Activated gamma-delta T cell treated with anti-CD3 and anti-CD28 coated beads, Interleukin-2, amount 50 U/mL, for 16 hours (primary cell): ENCODE results near the gene ZBED1.
"Not testable (repeated sequence)": the region's sequence is repeated elsewhere in the genome, so short reads cannot be mapped to it uniquely, and the experiment has no call there.

ENCODE experiments used
- DNase-seq: peaks from one replicate; pipeline ENCODE4 v3.0.0-alpha.2; 2020; ENCODE audit warnings: low read depth

The ZBED1 gene

DNA sequence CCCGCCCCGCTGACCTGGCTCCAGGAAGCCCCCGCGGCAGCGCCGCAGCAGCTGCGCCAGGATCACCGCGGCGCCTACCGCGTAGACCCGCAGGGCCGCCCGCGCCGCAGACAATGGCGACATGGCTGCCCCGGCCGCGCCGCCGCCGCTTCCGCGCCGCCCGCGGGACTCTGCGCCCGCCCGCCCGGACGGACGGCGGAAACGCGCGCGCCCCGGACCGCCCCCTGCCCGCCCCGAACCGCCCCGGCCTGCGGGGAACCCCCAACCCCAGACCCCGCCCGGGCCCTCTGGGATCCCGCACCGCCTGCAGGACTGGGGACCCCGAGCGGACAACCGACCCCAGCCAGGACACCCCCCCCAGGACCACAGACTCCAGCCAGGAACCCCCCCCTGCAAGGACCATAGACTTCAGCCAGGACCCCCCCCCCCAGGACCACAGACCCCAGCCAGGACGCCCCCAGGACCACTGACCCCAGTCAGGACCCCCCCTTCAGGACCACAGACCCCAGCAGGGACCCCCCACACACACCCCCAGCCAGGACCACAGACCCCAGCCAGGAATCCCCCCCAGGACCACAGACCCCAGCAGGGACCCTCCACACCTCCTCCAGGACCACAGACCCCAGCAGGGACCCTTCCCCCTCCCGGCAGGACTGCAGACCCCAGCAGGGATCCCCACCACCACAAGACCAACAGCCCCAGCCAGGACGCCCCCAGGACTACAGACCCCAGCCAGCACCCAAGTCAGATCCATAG, at the start of gene ZBED1, which contains the start of gene DHRSX:
Gene ZBED1 (minus strand): TSS at position 174 of the 756 bp plus-strand sequence. CDS start 10,257 bp downstream, outside the sequence.
Gene DHRSX (minus strand): TSS at position 174 of the 756 bp plus-strand sequence. CDS start 51 bp downstream, at position 123.
- peak; percentile 24 for DNase-seq

DNA sequence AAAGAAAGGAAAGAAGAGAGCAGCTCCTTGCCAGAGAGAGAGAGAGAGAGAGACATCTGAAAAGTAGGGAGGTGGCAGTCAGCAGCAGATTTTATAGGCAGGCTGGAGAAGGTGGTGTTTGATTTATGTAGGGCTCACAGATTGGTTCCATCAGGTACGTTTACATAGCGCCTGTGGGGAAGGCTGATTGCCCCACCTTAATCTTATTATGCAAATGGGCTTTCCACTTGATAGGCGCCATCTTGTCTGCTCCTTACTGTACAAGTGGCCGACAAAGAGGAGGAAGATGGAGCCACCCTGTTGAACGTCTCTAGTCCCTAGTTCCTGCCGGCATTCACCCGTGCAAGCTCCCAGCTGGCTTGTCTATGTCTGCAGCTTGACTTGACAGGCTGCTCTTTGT, 49.1 kb upstream of the ZBED1 start:
- DNase-seq = no peak

DNA sequence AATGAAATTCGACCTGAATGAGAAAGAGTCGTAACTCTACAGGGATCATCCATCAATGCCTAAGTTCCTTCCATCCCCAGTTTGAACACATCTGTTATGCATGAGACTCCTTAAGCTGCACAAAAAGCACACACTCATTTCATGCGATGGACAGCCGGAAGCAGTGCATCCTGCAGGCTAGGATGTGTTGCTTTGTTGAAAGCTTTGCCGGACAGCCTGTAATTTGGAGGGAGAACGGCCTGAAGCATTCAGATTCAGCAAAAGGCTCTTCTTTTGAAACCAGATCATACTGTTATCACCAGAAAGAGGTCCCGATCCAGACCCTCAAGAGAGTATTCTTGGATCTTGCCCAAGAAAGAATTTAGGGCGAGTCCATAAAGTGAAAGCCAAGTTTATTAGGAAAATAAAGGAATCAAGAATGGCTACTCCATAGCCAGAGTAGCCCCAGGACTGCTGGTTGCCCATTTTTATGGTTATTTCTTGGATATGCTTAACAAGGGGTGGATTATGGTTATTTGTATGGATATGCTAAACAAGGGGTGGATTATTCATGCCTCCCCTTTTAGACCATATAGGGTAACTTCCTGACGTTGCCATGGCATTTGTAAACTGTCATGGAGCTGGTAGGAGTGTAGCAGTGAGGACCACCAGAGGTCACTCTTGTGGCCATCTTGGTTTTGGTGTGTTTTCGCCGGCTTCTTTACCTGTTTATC, 48.1 kb upstream of the ZBED1 start:
- no peak for DNase-seq

DNA sequence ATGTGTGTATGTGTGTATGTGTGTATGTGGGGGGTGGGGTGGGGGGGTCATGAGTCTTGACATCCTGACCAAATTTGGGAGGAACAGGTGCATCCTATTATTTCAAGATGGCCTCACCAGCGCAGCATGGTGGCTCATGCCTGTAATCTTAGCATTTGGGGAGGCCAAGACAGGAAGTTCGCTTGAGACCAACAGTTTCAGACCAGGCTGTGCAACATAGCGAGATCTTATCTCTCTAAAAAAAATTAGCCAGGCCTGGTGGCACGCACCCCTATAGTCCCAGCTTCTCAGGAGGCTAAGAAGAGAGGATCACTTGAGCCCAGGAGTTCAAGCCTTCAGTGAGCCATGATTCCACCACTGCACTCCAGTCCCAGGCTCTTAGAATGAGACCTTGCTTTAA, 47.0 kb upstream of the ZBED1 start:
- no peak for DNase-seq

DNA sequence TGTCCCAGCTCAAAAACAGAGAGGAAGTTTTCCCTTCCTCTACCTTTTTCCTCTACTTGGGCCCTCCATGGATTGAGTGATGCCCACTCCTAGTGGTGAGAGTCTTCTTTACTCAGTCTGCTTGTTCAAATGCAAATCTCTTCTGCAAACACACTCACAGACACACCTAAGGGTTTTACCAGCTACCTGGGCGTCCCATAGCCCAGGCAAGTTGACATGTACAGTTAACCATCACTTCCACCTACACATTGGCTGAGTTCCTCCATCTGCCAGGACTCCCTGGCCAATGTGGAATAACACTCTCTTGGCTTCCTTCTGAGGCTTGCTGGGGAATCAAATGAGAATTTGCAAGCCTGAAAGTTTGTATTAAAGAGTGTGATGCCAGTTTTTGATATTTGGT, 45.7 kb upstream of the ZBED1 start:
- DNase-seq = no peak

DNA sequence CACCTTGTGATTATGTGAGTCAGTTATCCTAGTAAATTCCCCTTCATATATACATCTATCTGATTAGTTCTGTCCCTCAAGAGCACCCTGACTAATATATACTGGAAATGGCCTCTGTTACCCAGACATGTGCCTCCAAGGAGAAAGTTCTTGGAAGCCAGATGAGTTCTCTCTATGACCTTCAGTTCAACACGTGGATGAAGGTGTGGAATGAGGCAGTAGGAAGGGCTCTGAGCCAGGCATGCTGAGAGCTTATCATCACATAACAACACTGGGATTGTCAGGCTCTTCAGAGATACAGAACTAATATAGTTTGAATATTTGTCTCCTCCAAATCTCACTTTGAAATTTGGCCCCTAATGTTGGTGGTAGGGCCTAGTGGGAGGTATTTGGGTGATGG, 44.4 kb upstream of the ZBED1 start:
- DNase-seq = no peak

DNA sequence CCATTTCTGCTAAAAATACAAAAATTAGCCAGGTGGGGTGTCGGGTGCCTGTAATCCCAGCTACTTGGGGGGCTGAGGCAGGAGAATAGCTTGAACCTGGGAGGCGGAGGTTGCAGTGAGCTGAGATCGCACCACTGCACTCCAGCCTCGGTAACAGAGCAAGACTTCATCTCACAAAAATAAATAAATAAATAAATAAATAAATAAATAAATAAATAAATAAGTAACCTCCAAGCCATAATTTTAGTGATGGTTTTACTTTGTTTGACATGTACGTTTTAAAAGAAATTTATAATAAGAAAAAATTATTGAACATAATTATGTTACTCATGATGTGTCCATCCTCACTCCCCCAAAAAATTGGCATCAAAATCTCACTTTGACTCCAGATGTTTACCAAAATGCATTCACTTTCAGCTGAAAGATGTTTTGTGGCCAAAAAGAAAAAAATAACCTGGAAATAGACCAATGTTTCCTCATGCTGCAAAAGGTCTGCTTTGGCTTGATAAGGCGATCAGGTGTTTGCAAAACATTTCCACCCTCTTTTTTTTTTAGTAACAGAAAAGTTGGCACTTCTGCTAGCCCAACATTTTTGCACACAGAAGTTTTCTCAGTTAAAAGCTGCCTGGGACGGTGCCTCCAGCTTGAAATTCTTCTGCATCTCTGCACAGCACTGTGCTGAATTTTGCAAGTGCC, 42.2 kb upstream of the ZBED1 start:
- DNase-seq = no peak

DNA sequence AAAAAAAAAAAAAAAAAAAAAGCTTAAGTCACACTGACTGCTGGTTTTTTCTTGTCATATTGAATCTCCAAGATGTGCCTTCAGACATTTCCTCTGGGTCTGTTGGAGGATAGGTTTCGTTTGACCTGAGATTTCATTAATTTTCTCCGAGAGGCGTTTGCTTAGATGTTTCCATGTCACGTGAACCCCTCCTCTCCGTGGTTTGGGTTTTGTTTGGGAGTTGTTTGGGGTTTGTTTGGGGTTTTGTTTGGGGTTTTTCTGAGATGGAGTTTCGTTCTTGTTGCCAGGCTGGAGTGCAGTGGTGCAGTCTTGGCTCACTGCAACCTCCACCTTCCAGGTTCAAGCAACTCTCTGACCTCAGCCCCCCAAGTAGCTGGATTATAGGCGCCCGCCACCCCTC, 40.8 kb upstream of the ZBED1 start:
- no peak for DNase-seq

DNA sequence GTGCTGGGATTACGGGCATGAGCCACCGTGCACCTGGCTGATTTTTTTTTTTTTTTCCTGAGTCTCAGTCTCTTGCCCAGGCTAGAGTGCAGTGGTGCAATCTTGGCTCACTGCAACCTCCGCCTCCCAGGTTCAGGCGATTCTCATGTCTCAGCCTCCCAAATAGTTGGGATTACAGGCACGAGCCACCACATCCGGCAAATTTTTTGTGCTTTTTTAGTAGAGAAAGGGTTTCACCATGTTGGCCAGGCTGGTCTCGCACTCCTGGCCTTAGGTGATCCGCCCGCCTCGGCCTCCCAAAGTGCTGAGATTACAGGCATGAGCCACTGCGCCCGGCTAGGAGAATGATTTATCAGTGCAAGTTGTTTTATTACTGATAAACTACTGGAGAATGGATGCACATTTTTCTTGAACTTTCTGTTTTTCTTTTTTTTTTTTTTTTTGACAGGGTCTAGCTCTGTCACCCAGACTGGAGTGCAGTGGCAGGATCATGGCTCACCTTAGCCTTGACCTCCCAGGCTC, 39.7 kb upstream of the ZBED1 start:
- DNase-seq = no peak

DNA sequence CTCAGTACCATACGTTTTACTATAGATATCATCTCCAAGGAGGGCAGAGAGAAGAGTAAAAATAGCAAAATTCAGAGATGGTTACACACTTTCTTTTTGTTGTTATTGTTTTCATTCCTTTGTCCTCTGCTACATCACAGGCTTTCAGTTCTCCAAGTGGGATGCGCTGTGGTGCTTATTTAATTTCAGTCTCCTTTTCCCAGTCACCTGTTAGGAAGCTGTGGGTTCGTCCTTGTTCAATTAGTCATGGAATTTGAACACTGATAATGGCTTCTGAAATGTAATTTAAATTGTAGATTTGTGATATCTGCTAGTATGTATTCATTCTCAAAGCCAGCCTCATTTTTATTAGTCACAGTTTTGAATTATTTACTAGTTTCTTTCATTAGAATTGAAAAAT, 38.8 kb upstream of the ZBED1 start:
- no peak for DNase-seq

DNA sequence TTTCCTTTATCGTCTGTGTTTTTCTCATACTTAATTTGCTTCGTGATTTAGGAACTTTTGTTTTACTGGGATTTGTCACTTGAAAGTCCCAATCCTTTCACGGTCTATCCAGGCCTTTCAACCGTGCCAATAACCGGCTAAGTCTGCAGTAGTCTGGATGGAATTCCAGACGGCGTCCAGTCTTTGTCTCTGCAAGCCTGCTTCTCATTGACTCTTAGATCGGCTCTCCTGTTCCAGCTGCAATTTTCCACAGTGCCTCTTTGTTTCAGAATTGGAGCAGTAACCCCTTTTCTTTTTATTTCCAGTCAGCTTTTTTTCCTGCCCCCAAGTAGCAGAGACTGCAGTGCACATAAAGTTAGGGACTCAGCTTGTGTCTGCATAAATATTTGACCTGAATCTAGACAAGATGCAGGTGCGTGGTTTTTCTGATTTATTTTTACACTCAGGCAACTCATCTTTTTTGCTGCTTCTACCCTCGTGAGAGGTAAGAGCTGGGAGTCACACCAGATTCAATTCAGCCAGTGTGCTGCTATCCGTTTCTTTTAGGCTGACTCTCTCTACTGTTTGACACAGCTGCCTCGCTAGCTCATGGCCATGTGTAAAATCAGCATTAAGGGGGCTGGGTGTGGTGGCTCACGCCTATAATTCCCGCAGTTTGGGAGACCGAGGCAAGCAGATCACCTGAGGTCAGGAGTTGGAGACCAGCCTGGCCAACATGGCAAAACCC, 37.4 kb upstream of the ZBED1 start:
- DNase-seq = no peak

DNA sequence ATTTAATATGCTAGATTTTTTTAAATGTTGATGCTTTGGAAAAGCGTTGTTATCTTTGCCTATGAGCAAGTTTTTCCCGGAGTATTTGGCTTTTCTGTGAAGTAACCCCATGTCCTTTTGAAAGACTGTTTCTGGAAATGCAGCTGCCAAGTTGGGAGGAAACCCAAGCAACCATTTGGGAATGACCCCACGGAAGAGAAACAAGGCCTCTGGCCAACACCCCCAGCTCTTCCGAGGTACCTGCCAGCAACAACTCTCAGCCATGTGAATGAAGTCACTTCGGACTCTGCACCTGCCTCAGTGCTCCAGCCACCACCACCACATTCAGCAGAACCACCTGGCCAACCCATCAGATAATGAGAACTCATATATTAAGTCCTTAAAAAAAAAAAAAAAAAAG, 36.2 kb upstream of the ZBED1 start:
- no peak for DNase-seq

DNA sequence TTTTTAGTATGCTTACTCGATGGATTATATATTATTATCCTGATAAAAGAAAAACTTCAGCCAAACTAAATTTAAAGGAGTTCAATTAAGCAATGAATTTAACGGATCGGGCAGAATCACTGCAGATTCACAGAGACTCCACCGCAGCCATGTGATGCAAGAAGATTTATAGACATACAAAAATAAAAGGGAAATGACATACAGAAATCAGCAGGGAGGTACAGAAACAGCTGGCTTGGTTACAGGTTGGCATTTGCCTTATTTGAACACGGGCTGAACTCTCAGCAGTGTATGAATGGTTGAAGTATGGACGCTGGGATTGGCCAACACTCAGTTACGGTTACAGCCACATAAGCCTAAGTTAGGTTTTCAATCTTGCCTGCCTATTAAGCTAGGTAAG, 35.4 kb upstream of the ZBED1 start:
- DNase-seq = no peak

DNA sequence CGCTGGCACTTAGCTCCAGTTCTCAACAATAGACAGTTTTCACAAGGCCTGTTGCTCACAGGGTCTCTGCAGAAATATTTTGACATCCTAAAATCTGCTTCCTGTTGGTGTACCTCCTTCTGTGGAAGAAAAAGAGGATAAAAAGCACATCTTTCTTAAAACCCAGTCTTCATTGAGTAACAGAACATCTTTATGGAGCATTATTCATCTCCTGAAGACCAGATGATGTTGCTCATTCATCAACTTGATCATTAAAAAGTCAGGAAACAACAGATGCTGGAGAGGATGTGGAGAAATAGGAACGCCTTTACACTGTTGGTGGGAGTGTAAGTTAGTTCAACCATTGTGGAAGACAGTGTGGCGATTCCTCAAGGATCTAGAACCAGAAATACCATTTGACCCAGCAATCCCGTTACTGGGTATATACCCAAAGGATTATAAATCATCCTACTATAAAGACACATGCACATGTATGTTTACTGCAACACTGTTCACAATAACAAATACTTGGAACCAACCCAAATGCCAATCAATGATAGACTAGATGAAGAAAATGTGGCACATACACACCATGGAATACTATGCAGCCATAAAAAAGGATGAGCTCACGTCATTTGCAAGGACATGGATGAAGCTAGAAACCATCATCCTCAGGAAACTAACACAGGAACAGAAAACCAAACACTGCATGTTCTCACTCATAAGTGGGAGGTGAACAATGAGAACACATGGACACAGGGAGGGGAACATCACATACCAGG, 33.7 kb upstream of the ZBED1 start:
- DNase-seq = not testable (repeated sequence)

DNA sequence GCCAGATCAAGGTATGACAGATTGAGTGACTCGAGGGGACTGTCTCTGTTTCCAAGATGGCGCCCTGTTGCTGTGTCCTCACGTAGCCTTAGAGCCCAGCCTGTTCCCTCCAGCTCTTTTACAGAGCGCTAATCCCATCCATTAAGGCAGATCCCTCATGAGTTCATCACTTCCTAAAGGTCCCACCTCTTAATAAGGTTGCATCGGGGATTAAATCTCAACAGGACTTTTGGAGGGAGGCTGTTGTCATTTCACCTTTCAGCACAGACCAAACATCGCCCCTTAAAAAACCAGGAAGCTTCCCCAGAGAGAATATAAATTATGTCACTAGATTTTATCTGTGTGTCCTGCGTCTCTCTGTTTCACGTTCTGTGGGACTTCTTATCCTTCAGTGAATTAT, 32.6 kb upstream of the ZBED1 start:
- DNase-seq = no peak

DNA sequence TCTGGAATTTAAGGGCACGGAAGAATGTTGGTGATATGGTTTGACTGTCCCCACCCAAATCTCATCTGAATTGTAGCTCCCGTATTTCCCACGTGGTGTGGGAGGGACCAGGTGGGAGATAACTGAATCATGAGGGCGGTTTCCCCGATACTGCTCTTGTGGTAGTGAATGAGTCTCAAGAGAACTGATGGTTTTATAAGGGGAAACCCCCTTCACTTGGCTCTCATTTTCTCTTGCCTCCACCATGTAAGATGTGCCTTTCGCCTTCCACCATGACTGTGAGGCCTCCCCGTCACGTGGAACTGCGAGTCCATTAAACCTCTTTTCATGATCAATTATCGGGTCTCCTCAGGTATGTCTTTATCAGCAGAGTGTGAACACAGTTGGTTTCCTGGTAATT, 25.6 kb upstream of the ZBED1 start:
- no peak for DNase-seq

DNA sequence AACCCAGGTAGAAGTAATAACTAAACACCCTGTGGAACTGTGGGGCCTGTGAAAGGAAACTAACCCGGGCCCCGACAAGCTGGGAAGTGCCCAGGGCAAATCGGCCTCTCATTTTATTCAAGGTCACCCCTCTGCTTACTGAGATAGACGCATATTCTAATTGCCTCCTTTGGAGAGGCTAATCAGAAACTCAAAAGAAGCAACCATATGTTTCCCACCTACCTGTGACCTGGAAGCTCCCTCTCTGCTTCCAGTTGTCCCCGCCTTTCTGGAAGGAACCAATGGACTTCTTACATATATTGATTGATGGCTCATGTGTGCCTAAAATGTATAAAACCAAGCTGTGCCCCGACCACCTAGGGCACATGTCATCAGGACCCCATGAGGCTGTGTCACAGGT, 23.1 kb upstream of the ZBED1 start:
- DNase-seq = no peak

DNA sequence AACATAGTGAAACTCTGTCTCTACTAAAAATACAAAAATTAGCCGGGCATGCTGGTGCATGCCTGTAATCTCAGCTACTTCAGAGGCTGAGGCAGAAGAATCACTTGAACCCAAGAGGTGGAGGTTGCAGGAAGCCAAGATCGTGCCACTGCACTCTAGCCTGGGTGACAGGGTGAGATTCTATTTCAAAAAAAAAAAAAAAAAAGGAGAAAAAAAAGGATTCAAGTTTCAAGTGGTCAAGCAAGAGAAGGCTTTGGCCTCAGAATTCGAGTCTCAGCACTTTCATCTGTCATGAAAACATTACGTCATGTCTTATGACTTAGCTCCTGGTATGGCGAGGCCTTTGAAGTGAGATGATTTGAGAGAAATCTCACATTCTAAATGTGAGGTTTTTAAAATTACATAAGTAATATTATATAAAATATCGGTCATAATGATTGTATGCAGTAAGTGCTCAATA, 21.2 kb upstream of the ZBED1 start:
- DNase-seq = no peak

DNA sequence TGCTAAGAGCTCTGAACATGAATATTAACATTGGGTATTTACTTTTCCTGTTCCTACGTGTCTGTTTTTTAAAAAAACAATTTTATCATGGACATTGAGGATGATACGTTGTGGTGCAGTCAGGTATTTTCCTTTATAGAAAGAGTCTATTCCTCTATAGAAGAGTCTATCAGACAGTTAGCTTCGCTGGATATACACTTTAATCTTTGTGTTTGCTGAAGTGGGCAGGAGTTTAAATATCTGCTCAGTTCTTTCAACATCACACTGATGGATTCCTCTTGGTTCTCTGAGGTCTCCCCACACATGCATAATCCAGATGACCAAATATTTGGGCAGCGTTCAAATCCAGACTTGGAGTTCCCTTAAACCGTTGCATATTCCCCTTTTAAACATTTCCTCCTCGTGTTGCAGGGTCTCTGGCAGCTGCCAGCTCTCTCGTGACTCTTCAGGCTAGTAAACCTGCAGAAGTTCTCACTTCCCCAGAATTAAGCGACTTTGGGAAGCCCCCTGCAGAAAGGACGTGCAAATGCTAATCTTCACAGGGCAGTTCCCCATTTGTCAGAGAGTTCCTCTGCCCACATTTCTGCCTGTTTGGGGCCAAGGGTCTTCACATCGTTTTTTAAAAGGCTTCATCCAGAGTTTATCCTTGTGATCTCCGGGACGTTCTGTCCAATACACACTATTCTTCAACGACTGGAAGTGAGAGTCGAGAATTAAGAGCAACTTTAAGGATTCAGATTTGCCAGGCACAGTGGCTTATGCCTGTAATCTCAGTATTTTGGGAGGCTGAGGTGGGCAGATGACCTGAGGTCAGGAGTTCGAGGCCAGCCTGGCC, 20.5 kb upstream of the ZBED1 start:
- DNase-seq = no peak

DNA sequence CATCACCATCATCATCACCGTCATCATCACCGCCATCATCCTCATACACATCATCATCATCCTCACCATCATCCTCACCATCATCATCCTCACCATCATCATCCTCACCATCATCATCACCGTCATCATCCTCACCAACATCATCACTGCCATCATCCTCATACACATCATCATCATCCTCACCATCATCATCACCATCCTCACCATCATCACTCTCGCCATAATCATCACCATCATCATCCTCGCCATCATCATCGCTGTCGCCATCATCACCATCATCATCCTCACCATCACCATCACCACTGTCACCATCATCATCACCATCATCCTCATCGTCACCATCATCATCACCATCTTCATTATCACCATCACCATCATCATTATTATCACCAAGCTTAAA, 19.8 kb upstream of the ZBED1 start:
- DNase-seq = no peak
